Smooth muscle cell of bladder (primary cell): ENCODE measurements around the gene CHAMP1. TPM values are rescaled to one million over a fixed set of nuclear protein-coding genes. Genes with fewer than 3 reads are reported as not detected.

Experiments
- total RNA-seq: library from RNA; depleted of rRNA; stranded (reverse); fragments of >200 nt; gene quantifications from 2 replicates; pipeline ENCODE4 v1.2.3, GENCODE V29; 2014

Gene CHAMP1
- 8.7 and 9.5 TPM in 2 replicates for total RNA-seq

DNA sequence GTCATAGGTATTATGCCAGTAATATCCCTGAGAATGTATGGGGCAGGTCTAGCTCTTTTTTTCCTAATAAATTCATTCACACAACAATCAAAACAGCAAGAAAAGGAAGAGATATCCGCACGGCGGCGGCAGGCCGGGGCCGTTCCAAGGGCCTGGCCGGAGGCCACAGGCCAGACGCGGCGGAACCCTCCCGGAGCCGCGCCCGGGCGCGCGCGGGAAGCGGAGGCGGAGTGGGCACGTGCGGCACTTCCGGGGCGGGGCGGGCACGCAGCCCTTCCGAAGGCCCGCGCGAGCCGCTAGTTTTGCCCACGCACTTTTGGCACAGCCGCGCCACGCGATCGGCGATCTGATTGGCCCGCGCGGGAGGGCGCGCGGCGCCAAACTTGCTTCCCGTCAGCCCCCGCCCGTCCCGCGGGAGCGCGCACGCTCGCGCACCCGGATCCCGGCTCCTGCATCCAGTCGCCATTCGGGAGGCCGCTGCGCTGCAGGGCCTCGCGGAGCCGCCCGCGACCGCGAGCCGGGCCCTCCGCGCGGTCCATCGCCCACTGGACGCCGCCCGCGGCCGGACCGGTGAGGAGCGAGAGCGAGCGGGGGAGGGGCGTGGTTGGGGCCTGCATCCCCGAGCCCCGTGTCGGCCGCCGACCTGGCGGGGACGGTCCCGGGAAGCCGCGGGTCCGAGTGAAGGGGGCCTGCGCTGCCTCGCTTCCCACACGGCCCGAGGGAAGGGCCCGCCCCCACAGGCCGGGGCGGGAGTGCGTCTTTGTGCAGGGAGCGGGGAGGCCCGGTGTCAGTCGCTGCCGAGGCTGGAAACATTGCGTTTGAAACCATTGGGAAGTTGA lies at the start of gene CHAMP1:
Gene CHAMP1 (plus strand): TSS at position 430 of the 839 bp plus-strand sequence. CDS start 9,340 bp downstream, outside the sequence.

DNA sequence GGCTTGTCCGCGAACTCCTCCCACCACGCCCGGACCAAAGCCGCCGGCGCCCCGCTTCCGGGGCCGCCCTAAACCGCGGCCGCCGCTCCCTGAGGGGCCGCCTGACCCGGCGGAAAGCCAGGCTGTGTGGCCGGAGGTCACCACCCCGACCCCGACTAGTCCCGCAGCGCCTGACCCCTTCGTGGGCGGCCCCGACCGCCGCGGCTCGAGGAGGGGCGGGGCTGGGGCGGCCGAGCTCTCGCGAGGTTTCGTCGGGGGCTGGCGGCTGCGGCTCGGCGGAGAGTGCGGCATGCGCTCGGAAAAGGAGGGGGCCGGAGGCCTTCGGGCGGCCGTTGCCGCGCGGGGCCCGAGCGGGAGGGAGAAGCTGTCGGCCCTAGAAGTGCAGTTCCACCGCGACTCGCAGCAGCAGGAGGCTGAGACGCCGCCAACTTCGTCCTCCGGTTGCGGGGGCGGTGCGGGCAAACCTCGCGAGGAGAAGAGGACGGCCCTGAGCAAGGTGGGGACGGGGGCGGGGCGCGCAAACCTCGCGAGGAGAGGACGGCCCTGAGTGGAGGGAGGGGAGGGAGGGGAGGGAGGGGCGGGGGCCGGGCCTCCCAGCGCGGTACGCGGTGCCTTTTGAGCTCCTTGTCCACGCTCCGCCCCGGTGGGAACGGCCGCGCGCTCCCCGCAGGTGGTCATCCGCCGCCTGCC lies 32.8 kb upstream of the CHAMP1 start, which contains the start of gene UPF3A:
Gene UPF3A (plus strand): TSS at position 251 of the 690 bp plus-strand sequence. CDS start 39 bp downstream, at position 290.

Other genes starting within 250 kb of the CHAMP1 start
- 21.6 and 29.0 TPM in 2 replicates for gene RASA3, start 181.9 kb upstream of the CHAMP1 start, total RNA-seq
- not detected in 2 replicates for gene CFAP97D2, start 135.2 kb upstream of the CHAMP1 start, total RNA-seq
- 36.1 and 41.2 TPM in 2 replicates for gene CDC16, start 79.6 kb upstream of the CHAMP1 start, total RNA-seq
- gene UPF3A, start 32.9 kb upstream of the CHAMP1 start, total RNA-seq, result 13.7 and 16.8 TPM in 2 replicates